Fibroblast of mammary gland (primary cell): Measurements from ENCODE around the gene NEMP2.

Source experiments
- DNase-seq: peaks from one replicate; pipeline ENCODE4 v3.0.0-alpha.2; 2010; ENCODE audit warnings: low read depth
- H3K4me3 ChIP-seq: 2 replicates; pipeline ENCODE4 v1.5.1; 2011; ENCODE audit warnings: low read depth, mild to moderate bottlenecking, low read length, moderate library complexity; ENCODE audit not compliant: control insufficient read depth
- TF ChIP-seq, protein P1 (sequence below): conservative IDR thresholded peaks from 2 replicates; pipeline ENCODE4 v1.5.1; 2011; ENCODE audit warnings: low read depth, low read length, inconsistent platforms; ENCODE audit not compliant: control insufficient read depth, insufficient read depth

NEMP2 gene

DNA sequence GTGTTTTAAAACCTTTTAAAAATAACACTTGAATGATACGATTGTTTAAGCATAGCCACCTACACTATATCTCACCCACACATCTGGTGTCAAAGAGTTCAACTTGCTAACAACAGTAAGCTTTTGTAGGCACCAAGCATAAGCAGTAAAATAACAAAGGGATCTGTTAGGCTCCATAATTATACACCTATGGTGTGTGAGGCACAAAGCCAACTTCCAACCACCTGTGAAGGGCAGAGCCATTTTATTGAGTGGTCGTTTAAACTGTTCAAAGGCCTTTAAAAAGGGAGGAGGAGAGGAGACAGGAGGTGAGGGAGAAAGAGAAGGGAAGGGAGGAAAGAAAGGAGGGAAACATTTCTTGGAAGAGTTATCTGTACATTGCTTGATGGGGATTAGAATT is 27.9 kb downstream of the NEMP2 start:
- TF ChIP-seq, protein P1, sequence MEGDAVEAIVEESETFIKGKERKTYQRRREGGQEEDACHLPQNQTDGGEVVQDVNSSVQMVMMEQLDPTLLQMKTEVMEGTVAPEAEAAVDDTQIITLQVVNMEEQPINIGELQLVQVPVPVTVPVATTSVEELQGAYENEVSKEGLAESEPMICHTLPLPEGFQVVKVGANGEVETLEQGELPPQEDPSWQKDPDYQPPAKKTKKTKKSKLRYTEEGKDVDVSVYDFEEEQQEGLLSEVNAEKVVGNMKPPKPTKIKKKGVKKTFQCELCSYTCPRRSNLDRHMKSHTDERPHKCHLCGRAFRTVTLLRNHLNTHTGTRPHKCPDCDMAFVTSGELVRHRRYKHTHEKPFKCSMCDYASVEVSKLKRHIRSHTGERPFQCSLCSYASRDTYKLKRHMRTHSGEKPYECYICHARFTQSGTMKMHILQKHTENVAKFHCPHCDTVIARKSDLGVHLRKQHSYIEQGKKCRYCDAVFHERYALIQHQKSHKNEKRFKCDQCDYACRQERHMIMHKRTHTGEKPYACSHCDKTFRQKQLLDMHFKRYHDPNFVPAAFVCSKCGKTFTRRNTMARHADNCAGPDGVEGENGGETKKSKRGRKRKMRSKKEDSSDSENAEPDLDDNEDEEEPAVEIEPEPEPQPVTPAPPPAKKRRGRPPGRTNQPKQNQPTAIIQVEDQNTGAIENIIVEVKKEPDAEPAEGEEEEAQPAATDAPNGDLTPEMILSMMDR, result no peak
- DNase-seq, result no peak
- no peak overlapping the region for H3K4me3 ChIP-seq

DNA sequence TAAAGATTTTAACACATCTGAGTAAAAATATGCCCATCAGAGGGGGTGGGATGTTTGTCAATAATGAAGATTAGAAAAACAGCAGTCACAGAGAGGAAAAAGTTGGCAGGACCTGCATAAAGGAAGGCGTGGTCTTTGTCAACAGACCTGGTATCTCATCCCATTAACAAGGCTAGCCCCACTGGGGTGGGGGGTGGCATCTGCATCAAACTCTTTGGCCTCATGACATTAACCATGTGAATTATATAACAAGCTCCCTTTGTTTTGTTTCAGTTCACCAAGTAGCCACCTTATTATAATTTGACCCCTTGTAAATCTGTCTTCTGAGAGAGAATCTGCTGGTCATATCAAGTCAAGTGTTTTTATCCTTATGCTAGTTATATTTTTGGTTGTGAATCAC is 28.8 kb downstream of the NEMP2 start:
- TF ChIP-seq, protein P1, result no peak
- no peak for DNase-seq
- no peak overlapping the region for H3K4me3 ChIP-seq

DNA sequence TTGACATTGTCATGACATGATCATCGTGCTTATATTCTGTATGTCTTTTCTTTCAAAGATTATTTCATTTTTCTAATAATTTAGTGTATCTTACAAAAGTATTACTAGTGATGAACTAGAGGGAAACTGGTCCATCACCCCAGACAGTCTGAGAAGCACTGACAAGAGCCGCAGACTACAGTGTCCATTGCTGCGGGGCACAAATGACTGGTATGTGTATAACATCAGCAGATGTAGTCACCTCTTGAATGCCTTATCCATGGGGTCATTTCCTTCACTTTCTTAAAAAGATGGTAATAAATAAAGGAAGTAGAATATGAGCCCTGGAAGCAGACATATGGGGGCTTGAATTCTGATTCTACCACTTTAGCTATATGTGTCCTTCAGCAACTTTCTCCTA is 29.6 kb downstream of the NEMP2 start:
- TF ChIP-seq, protein P1, result no peak
- no peak overlapping the region for H3K4me3 ChIP-seq
- DNase-seq, result no peak

DNA sequence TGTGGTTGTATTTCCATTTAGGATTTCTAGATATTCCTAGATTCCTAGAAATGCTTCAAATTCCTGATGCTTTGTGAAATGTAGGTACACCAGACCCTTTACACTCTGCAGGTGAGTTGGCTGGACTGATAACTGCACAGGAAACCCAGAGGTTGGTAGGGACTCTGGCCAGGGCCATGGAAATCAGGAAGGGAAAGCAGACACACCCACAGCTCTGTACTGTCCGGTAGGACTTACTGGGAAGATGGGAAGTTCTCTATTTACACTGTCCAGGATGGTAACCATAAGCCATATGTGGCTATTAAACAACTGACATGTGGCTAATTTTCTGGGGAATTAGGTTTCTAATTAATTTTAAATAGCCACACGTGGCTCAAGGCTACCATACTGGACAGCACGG is 31.4 kb downstream of the NEMP2 start:
- no peak for DNase-seq
- H3K4me3 ChIP-seq, result no peak overlapping the region
- TF ChIP-seq, protein P1, result no peak

DNA sequence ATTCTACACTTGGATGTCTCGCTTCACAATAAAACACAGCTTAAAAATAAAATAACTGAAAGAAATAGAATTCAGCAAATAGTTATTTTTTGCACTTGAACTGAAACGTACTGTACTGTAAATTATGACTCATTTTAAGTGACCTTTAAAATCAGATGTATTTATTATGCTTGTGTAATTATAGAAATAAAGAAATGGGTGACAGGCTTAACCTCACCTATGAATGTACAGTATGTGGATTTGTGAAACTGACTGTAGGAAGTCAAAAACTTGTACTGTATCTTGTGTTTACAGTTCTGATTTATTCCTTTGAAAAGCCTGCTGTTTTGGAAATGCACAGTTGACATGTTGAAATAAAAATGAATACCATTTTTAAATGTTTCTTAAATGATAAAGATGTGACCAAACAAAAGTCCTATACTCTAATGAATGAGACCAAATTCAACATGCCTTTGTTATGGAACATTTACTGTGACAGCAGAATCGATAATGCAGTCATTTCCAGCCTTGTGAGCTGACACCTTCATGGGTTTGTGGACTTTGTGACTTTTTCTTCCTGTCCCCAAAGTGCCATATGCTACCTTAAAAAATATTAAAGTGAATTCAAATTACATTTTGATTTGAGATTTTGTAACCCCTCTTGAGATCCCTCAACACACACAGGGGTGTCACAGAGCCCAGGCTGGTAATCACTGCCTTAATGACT is 32.7 kb downstream of the NEMP2 start:
- TF ChIP-seq, protein P1, result no peak
- no peak overlapping the region for H3K4me3 ChIP-seq
- peak; percentile 2 for DNase-seq

DNA sequence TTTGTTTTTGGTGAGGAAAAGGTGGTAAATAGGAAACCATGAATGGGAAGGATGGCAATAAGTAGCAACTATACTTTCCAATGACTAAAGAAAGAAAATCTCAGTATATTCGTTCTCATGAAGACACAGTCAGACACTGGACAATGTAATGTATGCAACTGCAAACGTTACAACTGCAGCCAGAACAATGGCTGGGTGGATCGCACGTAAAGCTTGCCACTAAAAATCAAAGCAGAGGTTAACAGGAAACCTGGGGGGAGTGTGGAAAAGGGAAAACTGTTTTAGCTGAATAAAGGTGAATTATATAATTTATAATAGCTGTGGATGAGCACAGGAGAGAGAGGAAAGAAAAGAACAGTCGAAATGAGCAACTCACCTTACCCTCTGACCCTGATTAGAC is 33.3 kb downstream of the NEMP2 start:
- TF ChIP-seq, protein P1, result no peak
- H3K4me3 ChIP-seq, result no peak overlapping the region
- no peak for DNase-seq
